GM19025 (cell line): ENCODE results near the gene CD19.
A peak's percentile ranks its signal among the peaks of the same experiment; 100 is the strongest.
"Not testable (repeated sequence)": the region's sequence is repeated elsewhere in the genome, so short reads cannot be mapped to it uniquely, and the experiment has no call there.

Experiments
- ATAC-seq: cut with Tn5 transposase; IDR thresholded peaks from one replicate; pipeline ENCODE4 v1.9.1; 2021; ENCODE audit warnings: mild to moderate bottlenecking, low read depth, moderate library complexity; ENCODE audit not compliant: unreplicated experiment

CD19 gene

DNA sequence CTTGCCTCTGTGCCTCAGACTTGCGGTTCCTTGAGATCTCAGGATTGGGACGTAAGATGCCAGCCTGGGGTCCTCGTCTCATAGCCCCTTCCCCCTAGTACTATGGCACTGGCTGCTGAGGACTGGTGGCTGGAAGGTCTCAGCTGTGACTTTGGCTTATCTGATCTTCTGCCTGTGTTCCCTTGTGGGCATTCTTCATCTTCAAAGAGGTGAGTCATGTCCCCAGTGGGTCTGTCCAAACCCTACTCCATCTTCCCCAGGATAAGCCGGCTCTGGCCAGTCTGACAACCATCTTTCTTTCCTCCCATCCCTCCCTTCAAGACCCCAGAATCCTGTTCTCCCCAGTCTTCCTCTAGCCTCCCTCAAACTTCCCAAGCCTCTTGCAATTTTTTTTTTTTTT lies 3.6 kb downstream of the CD19 start:
- ATAC-seq, result no peak

- ATAC-seq, result peak; percentile 74
Measured at GRCh38 chr16:28935924-28936783, 4.4 kb downstream of the CD19 start.

DNA sequence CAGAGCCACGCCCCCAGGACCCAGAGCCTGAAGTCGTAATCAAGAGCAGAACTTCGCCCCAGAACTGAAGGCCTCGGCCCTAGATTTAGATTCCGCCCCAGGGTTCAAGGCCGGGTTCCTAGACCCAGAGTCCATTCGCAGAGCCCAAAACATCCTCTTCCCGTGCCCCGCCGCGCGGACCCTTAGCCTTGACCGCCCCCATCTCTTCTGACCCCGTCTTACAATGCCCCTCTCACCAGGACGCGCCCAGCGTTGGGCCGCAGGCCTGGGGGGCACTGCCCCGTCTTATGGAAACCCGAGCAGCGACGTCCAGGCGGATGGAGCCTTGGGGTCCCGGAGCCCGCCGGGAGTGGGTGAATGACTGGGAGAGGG lies 5.0 kb downstream of the CD19 start:
- no peak for ATAC-seq

DNA sequence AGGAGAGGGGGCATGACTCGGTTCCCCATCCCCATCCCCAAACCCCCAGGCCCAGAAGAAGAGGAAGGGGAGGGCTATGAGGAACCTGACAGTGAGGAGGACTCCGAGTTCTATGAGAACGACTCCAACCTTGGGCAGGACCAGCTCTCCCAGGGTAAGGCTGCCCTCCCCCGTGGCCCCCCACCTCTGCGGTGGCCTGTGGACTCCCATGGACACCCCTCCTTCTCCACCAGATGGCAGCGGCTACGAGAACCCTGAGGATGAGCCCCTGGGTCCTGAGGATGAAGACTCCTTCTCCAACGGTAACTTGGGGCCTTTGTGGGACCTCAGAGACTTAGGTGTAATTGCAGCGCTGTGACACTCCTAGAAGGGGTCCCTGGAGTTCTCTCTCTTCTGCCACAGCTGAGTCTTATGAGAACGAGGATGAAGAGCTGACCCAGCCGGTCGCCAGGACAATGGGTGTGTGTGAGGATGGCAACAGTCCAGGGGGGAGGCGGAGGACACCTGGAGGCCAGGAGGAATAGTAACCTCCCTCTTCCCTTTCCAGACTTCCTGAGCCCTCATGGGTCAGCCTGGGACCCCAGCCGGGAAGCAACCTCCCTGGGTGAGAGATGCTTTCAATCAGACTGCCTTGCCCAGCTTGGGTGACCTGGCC lies 5.6 kb downstream of the CD19 start:
- ATAC-seq, result no peak

DNA sequence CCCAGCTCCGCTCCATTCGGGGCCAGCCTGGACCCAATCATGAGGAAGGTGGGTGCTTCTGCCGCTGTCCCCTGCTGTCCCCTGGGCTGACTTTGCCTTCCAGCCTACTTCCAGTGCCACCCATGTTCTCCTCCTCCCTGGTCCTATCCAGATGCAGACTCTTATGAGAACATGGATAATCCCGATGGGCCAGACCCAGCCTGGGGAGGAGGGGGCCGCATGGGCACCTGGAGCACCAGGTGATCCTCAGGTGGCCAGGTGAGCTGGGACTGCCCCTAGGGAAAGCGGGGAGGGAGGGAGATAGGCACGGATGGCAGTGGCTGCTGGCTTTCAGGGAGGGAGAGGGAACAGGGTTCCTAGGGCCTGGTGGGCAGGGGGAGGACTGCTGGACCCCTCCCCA lies 7.0 kb downstream of the CD19 start:
- ATAC-seq, result no peak

DNA sequence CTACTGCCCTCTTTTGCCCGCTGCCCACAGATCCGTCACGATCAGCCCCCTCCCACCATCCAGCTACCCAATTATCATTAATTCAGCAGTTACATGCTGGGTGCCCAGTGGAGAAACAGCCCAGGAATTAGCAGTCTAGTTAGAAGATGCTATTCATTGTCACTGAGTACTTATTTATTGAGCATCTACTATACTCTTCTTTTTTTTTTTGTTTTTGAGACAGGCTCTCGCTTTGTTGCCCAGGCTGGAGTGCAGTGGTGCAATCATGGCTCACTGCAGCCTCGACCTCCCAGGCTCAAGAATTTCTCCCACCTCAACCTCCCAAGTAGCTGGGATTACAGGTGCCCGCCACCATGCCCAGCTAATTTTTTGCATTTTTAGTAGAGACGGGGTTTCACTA lies 8.1 kb downstream of the CD19 start:
- ATAC-seq, result not testable (repeated sequence)

DNA sequence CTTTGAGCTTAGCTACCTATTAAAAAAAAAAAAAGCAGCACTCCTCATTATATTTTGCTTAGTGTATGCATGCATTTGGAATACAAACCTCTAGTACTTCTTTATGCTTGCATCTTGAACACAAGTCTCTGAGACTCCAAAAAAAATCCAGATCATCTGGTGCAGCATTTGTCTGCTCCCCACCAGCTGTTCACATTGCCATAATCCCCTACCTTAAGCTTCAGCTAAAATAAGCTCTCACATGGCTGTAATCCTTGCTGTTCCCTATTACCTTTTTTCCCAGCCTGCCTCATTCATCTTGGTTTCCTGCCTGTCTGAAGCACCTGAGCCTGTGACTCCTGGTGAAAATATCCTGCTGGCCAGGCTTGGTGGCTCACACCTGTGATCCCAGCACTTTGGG lies 11.5 kb downstream of the CD19 start:
- no peak for ATAC-seq

- no peak for ATAC-seq
Measured at GRCh38 chr16:28946681-28947080, 14.9 kb downstream of the CD19 start.

GRCh38 chr16:28950648-28951409 lies 19.1 kb downstream of the CD19 start, which contains the start of gene NFATC2IP:
Gene NFATC2IP, plus strand, starts transcription at chr16:28950937. Its CDS starts 75 bp downstream, at chr16:28951012.
- ATAC-seq, result peak; percentile 95

- peak; percentile 6 for ATAC-seq
Measured at GRCh38 chr16:28951410-28951943, 19.7 kb downstream of the CD19 start.

GRCh38 chr16:28958216-28958615 lies 26.4 kb downstream of the CD19 start:
- no peak for ATAC-seq

- no peak for ATAC-seq
Measured at GRCh38 chr16:28958836-28959235, 27.1 kb downstream of the CD19 start.

DNA sequence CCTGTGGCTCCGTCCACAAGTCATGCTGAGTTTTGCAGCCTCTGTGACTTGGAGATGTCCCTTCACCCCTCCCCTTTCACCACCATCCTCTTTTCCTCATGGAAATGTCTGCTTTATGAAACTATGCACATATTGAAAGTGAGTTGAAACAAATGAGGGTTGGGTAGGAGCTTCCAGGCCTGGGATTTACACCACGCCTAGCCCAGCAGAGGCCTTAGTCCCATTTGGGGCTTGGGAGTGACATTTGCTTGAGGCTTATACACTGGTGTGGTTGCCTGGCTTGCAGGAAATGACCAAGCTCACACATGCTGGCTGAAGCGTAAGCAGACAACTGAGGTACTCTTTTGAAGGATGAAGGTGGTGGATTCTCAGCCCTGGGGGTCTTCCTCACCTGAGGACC lies 32.3 kb downstream of the CD19 start:
- ATAC-seq, result no peak

DNA sequence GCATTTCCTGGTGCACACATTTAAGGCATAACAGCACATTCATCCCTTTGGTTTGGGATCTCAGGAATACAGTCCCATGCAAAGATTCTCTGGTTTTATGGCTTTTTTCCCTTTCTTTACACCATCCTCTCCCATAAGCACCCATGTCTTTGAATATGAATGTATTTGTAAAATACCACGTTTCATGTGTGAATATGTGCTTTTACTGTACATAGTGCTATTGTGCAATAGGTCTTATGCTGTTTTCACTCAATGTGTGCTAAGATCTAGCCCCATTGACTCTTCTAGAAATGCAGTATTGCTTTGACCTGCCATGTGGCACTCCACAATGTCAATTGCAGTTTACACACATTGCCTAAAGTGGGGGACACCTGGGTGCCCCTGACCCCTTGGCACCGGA lies 32.7 kb downstream of the CD19 start:
- no peak for ATAC-seq

- ATAC-seq, result no peak
Measured at GRCh38 chr16:28967156-28967555, 35.4 kb downstream of the CD19 start.

GRCh38 chr16:28969696-28970095 lies 37.9 kb downstream of the CD19 start:
- ATAC-seq, result not testable (repeated sequence)

DNA sequence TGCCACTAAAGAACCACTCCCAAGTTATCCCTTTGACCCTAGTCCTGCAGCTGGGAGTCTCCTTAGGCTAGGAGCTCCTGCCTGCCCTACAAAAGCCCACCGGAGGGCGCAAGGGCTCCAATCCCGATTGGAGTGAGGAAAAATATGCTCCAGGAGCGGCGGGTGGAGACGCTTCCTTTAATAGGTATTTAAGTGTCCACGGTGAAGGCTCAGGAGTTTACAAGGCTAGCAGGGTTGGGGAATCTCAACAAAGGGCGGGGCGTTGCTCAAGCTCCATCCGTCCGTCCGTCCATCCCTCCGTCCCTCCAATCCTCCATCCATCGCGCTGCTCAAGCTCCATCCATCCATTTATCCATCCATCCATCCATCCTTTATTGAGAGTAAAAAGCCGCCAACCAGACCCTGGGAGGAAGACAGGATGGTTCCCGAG lies 42.3 kb downstream of the CD19 start:
- ATAC-seq, result no peak

GRCh38 chr16:28974437-28975157 lies 42.8 kb downstream of the CD19 start, which contains the start of gene SPNS1:
Gene SPNS1, plus strand, starts transcription at chr16:28974778. Its CDS starts 374 bp downstream, at chr16:28975152.
- peak; percentile 87 for ATAC-seq

GRCh38 chr16:28975158-28975599 lies 43.4 kb downstream of the CD19 start:
- no peak for ATAC-seq
